GM19324 (cell line): Measurements from ENCODE around the gene AMER3.

Experiments used
- ATAC-seq: cut with Tn5 transposase; IDR thresholded peaks from one replicate; pipeline ENCODE4 v1.9.1; 2021; ENCODE audit warnings: mild to moderate bottlenecking, moderate library complexity; ENCODE audit not compliant: unreplicated experiment, low FRiP score

The AMER3 gene

DNA sequence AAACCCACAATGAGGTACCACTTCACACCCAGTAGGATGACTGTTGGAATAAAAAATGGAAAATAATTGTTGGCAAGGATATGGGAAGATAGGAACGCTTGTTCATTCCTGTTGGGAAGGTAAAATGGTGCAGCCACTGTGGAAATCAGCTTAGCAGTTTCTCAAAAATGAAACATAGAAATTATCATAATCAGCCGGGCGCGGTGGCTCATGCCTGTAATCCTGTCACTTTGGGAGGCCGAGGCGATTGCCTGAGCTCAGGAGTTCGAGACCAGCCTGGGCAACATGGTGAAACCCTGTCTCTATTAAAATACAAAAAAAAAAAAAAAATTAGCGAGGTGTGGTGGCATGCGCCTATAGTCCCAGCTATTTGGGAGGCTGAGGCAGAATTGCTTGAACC is 23.4 kb downstream of the AMER3 start:
- ATAC-seq, result no peak

DNA sequence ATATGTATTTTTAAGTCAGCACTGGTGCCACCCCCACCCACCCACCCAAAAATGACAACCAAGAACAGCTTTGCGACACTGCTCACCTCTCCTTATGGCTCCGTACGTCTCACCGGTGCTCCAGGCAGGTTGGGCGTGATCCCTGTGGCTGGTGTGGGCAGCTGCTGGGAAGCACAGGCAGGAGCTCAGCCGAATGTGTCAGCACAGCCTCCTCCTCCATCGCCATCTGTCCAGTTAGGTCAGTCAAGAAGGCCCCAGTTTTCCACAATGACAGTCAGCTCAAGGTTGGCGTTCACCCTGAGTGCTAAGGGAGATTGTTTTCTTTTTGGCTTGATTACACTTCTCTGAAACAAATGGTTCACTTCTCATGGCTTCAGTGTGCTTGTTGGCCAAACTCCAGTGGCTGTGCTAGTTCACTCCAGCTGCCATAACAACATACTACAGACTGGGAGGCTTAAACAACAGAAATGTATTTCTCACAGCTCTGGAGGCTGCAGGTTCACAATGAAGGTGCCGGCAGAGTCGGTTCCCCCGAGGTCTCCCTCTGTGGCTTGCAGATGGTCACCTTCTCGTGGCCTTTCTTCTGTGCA is 30.2 kb downstream of the AMER3 start:
- ATAC-seq, result no peak

DNA sequence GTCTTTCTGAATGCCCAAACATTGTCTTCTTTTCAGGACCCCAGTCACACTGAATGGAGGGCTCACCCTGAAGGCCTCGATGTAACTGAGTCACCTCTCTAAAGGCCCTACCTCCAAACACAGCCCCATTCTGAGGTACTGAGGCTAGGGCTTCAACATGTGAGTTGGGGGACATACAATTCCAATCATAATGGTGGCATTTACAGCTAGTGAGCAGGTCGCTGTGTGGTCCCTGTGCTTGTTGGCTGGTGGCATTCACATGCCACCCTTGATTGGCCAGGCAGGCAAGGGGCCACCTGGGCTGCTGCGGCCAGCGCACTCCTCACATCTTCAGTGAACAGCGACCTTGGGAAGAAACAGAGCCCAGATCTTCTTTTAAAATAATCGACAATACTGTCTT is 30.7 kb downstream of the AMER3 start:
- no peak for ATAC-seq

DNA sequence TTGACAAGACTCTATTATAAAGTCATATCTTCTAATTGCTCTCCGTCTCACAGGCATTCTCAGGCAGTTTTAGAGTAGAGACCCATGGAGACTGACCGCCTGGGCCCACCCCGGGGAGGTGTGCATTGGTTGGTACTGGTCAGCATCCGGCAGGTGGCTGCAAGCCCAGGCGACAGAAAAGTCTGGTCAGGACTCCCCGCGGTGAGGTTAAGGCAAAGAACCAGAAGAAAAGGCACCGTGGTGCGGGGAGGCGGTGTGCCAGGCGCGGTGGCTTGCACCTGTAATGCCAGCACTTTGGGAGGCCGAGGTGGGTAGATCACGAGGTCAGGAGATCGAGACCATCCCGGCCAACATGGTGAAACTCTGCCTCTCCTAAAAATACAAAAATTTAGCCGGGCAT is 32.5 kb downstream of the AMER3 start:
- ATAC-seq, result no peak

DNA sequence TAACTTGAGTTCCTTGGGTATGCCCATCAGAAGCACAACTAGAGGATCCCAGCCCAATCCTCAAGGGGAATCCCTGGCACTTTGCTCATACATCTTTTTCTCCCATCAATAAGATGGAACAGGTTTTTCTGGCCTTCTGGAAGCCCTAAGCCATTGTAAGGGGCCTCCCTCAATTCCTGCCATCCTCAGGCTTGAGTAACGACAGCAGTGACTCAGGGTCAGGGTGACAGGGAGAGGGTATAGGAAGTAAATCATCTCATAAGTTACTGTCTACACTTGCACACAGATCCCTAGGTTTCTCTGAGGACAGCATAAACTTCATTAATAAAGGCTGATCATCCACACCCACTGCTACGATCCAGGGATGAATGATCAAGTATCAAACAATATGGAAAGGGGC is 35.0 kb downstream of the AMER3 start:
- ATAC-seq, result no peak

DNA sequence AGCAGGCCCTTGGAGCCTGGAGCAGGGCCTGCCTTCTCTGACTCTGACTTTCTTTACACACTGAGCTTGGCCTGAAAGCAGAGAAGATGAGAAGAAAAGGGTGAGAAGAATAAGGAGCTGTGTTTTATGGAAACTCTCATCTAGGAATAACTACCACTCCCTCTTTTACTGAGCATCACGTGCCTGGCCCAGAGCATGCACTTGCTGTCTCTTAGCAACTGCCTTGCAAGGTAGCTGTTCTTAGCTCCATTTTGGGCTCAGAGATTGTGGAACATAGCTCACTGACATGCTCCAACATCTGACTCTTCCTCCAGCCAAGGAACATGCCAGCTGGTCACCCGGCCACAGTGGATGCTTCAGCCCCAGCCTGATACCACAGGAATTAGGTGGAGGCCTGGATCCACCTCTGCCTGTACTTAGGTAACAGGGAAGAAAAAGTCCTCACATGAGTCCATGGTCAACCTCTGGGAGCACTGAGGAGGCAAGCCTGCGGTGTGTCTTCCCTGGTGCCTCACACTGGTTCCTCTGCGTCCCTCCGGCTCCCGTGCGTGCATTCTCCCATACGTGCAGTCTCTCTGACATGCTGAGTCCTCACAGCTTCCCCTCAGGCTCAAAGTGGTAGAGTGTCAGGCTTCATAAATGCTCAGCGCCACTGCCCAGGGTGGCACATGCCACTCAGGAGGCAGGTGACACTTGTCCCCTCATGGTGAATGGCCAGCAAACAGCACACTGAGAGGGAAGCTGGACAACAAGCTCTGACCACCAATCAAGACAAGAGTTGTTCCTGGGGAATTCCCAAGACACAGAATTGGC is 35.7 kb downstream of the AMER3 start:
- ATAC-seq, result no peak

DNA sequence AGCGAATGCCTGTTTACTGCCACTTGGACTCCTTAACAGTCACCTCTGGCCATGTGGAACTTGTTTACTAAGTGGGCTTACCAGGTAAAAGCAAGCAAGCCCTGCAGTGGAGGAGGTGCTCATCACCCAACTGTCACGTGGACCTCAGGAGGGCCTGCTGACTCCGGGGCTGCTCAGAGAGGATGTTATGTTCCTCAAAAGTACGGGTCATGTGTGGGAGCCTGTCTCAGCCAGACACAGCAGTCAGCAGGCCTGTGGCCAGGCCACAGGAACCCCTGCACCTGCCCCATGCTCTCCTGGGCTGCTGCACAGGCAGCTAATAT is 36.2 kb downstream of the AMER3 start:
- no peak for ATAC-seq

DNA sequence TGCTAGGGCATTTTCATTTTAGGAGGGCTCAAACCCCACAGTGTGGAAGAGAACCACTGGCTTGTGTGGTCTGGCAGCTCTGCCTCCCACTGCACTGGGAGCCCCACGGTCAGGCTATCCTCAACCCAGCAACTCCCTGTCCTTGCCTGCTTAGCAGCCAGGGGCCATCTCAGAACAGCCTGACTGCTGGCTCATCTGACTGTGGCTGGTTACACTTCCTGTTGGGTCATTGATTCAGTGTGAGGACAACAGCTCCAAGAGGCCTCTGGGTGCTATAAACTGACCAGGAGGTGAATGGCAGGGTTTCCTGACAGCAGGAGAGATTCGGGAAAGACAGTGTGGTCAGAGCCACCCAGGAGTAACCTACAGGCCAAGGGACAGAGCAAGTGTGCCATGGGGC is 40.1 kb downstream of the AMER3 start:
- no peak for ATAC-seq

DNA sequence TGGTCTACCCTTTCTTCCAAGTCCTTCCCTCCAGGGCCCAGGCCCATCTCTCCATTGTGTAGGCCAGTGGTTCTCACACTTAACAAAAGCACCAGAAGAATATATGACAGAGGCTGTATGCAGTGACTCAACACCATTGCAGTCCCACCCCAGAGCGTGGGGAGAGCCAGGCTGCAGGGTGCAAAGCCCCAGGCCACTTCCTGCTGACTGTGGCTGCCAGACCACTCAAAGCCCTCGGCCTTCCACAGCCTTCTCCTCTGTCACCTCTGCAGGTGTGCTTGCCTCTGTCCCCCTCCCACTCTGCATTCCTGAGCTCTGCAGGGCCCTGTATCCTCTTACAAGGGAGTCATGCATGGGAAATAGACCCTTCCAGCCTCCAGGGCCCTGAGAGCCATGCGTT is 41.0 kb downstream of the AMER3 start:
- ATAC-seq, result no peak

DNA sequence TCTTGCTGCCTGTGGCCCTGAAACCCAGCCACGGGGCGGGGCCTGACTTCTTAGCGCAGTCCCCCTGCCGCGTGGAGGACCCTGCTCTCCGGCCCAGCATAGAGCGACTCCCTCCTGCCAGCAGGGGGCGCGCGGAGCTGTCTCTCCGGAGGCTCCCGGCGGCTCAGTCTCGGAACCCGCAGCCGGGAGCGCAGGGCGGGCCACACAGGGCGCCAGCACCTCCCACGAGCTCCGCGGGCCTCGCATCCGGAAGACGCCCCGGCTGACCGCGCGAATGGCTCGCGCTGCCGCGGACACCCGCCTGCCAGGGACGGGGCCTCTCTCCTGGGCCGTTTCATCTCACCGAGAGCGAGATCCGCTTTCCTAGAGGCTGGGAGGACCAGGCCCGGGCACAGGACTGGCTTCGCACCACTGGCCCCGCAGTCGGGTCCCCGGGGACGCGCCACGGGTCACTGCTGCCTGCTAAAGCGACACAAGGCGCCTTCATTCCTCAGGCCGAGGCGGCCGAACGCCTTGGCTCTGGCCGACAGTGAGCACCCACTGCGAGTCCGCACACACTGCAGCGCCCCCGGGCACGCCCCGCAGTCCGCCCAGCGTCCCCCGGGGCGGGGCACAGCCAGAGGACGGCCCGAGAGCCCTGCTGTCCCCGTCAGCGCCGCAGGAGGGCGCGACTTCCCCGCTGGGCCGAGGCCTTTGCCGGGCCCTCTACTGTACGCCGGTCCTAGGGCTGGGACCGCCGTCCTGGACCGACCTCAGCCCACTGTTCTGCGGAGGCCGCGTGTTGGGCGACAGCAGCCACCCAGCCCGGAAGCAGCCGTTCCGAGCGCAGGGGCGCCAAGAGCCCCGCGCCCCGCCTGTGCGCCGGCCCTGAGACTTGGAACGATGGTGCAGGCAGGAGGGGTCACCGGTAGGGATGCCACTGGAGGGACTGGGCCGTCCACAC is 42.4 kb downstream of the AMER3 start:
- ATAC-seq, result peak; percentile 94

DNA sequence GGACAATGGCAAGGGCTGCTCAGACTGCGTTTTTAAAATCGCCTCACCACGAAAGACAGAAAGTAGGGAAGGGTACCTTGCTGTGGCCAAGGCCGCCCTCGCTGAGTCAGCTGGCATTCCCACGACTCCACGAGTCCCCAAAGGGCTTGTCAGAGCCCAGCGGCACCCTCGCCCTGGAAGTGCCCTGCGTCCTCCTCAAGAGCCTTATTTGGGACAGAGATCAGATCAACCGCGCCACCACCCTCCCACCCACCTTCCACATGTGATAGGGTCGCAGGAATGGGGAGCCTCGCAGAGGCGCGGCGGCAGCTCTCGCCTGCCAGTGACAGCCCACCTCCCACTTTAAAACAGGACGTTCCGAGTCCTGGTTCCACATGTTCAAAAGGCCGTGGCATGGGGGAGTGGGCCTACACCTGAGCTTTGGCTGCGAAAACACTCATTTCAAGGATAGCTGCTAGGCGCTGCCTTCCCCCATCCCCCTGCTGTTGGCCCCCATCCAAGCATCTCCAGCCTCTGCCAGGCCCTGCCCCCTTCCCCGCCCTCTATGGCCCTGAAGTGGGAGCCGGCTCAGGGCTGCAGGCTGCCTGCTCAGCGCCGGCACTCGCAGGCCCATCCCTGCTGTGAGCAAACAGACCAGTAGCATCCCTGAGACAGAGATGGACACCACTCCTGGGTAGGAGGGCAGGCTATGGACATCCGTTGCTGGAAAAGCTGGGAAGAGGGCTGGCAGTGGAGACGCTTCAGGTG is 43.3 kb downstream of the AMER3 start:
- no peak for ATAC-seq

DNA sequence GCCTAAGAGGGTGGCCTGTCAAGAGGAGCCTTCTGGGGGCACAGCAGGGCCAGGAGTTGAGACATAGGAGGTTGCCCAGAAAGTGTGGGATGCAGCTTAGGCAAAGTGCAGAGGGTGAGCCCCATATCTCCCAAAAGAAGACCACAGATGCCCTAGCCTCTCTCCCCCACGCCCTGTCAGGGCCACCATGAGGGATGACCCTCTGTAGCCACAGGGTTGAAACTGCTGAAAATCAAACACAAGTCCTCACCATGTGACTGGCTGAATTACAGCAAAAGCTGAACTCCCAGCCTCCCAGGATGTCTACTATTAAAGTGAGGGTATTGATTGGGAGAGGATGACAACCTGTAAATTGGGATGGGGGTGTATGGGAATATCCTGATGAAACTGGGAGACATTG is 44.0 kb downstream of the AMER3 start:
- no peak for ATAC-seq

DNA sequence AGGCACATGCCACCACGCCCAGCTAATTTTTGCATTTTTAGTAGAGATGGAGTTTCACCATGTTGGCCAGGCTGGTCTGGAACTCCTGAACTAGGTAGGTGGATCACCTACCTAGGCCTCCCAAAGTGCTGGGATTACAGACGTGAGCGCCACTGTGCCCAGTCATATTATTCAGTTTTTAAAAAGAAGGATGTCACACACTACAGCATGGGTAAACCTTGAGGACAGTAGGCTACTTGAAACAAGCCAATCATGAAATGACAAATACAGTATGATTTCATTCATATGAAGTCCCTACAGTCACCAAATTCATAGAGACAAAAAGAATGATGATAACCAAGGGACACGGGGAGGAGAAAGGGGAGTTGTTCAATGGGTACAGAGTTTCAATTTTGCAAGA is 50.3 kb downstream of the AMER3 start:
- ATAC-seq, result no peak

DNA sequence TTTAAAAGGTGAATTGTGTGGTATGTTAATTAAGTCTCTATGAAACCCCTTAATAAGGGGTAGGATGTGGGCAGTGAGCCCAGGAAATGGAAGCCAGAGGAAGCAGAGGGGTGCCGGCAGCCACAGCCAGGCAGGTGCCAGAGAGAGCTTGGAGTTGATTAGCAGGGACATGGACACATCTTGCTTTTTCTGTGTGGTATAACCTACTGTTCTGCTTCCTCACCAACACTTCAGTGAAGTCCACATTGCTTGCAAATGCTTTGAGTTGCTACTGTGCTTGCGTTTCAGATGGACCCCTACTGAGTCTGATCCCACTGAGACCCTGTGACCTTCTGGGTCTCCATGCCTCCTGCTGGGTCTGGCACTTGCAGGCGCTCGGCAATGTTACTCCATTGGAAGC is 51.0 kb downstream of the AMER3 start:
- no peak for ATAC-seq

DNA sequence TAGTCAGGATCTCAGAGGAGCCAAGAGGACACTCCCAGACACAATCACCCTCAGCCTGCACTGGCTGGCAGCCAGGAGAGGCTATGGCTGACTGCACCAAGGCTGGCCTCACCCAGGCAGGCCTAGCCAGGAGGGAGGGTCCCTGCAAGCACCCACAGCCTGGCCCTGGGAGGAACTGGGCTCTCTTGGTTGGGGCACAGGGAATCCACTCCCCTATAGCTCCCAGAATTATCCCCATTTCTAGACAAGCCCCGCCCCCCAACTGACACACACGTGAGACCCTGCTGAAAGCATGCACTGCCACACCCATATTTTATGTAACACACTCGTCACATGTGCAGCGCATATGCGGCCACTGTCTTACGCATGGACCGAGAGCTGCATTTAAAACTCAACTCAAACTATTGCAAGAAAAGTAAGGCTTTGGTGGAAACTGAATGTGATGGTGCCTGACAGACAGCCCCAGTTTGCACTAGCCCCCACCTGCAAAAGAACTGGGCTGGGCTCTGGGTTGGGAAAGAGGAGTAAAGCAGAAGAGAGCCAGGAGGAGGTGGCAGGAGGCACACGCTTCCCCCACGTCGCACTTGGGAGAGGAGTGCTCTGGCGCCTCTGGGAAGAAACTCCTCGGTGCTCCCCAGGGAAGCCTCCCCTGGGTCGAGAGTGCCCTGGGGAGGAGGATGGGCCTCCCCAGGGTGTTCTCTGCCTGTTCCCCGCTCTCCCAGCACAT is 52.5 kb downstream of the AMER3 start:
- ATAC-seq, result no peak

DNA sequence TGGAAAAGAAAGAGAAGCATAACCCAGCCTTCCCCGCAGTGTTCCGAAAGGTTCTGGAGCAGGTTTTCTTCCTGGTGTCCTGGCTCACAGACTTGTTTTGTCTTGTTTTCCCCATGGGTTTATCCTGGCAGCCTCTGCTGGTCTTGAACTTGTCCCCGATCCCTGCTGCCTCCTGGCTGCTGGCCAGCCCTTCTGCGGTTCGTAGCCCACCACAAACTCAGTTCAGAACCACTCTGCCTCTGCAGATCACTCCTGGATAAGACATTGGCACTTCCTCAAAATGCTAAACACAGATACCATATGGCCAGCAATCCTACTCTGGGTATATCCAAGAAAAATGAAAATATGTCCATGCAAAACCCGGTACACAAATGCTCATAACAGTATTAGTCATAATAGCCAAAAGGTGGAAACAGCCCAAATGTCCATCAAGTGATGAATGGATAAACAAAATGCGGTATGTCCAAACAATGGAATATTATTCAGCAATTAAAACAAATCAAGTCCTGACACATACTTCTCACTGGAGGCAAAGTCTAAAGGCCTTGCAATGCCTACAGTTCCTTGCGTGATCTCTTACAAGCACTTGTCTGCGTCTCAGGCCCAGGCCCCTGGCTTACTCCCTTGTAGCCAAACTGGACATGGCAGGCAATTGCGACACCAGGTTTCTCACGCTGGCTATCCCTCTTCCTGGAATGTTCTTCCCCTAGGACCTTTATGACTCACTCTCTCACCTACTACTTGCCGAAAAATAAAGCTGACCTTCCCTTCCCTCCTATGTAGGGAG is 53.3 kb downstream of the AMER3 start:
- ATAC-seq, result no peak

DNA sequence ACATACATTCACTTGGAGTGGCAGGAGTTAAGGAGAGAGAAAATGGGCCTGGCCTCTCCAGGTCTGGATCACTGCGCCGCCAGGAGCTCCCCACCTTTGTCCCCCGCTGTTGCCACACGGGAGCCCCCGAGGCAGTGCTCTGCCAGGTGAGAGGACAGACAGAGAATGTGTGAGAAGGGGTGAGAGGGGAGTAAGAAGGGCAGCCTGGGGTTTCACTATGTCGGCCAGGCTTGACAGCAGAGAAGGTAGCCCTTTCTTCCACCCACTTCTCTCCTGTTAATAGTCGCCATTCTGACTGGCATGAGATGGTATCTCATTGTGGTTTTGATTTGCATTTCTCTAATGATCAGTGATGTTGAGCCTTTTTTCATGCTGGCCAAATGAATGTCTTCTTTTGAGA is 55.1 kb downstream of the AMER3 start:
- ATAC-seq, result no peak

DNA sequence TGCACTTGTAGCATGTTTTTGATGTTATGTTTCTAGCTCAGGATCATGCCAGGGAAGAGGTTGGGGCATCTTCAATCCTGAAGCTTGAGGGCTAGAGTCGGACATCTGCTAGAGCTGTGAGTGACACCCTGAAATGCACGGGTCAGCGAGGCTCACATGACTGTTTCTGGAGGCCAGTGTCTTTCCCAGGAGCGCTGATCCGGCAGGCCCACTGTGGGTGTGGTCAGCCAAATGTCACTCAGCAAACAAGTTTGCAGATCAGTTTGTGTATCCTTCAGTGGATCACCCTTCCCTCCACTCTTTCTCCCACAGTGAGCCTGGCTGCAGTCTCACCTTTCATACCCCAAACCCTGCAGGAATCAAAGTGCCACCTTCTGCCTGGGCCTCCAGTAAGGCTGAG is 58.4 kb downstream of the AMER3 start:
- no peak for ATAC-seq

DNA sequence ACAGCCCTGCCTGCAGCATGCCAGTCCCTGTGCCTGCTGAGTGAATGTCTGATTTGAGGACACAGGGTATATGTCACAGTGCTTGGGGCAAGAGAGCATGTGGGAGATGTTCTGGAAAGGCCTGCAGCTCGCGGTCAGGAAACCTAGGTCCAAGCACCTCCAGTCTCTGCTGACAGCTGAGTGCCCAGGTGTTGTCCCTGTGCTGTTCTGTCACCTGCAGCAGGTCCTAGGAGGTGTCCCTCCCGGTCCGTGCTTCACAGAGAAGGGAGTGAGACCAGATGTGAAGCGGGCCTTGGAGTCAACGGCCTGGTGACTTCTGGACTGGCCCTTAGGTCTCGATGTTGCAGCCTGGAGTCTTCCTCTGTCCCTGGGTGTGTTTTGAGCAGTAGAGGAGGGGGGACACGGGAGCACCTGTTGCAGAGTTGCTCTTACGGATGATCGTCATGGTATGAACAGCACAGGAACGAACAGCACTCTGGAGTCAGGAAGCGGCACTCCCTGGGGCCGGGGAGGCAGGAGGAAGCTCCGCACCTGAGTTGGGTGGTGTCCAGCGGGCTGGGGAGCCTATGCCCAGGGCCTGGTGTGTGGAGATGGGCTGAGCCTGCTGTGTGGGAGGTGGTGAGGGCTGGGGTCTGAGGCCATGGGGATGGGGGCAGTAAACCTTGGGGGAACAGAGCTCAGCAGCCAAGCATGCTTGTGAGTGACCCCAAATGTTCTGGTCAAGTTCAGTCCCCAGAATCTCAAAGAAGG is 59.8 kb downstream of the AMER3 start:
- no peak for ATAC-seq
